ENCODE data around the gene LDLRAD4. TPM values are rescaled to one million over a fixed set of nuclear protein-coding genes. Genes with fewer than 3 reads are reported as not detected.
A peak's percentile ranks its signal among the peaks of the same experiment; 100 is the strongest.
"Not testable (repeated sequence)": the region's sequence is repeated elsewhere in the genome, so short reads cannot be mapped to it uniquely, and the experiment has no call there.

The LDLRAD4 gene
- total RNA-seq, 4 donors from 2014 or later, result 14.0 to 36.9 (median 29.3) TPM

GRCh38 chr18:13260935-13261640 lies 42.5 kb downstream of the LDLRAD4 start:
- DNase-seq (ENCODE audit: low spot score in 2 of 2), result no peak
- 74 to 79% methylated on average over 12 of the region's 12 CpGs for WGBS, 2 donors
- Histone ChIP-seq H3K9me3 (no peaks in the 10 kb centered on the region), H3K36me3 (no peaks in the 10 kb centered on the region), H3K4me3 (no peak overlapping the region), H3K27ac (peak overlapping the region in 2 of 4 donors; percentile 46 to 74), H3K27me3 (no peaks in the 10 kb centered on the region), H3K4me1 (peaks cover 0 to 60% (median 26%) of the 10 kb centered on the region in 4 donors)
- TF ChIP-seq EP300 (IDR thresholded peaks at IDR 0.05), result no peak
- TF ChIP-seq CTCF (IDR thresholded peaks at IDR 0.05), result no peak
- no peak for TF ChIP-seq POLR2A (IDR thresholded peaks at IDR 0.05)

GRCh38 chr18:13261661-13262357 lies 43.2 kb downstream of the LDLRAD4 start:
- no peaks in the 10 kb centered on the region for H3K27me3 ChIP-seq
- H3K36me3 ChIP-seq, result no peaks in the 10 kb centered on the region
- 76 to 84% methylated on average over 25 to 26 of the region's 26 CpGs for WGBS, 2 donors
- no peak overlapping the region for H3K4me3 ChIP-seq
- TF ChIP-seq POLR2A (IDR thresholded peaks at IDR 0.05), result no peak
- no peak for TF ChIP-seq EP300 (IDR thresholded peaks at IDR 0.05)
- no peak for TF ChIP-seq CTCF (IDR thresholded peaks at IDR 0.05)
- H3K9me3 ChIP-seq, result no peaks in the 10 kb centered on the region
- H3K27ac ChIP-seq, result peak overlapping the region in 2 of 4 donors; percentile 46 to 74
- peaks cover 0 to 67% (median 28%) of the 10 kb centered on the region in 4 donors for H3K4me1 ChIP-seq
- no peak for DNase-seq (ENCODE audit: low spot score in 2 of 2)

- H3K4me1 ChIP-seq, result peaks cover 0 to 73% (median 32%) of the 10 kb centered on the region in 4 donors
- DNase-seq (ENCODE audit: low spot score in 2 of 2); H3K36me3 ChIP-seq; H3K27me3 ChIP-seq; H3K4me3 ChIP-seq; H3K27ac ChIP-seq; H3K9me3 ChIP-seq: not testable (repeated sequence)
- WGBS, 2 donors, result 83 to 93% methylated on average over 8 to 33 of the region's 33 CpGs
Measured at GRCh38 chr18:13262358-13262680, 43.8 kb downstream of the LDLRAD4 start.

GRCh38 chr18:13262839-13263691 lies 44.5 kb downstream of the LDLRAD4 start:
- Histone ChIP-seq H3K4me1 (peaks cover 0 to 80% (median 37%) of the 10 kb centered on the region in 4 donors), H3K27me3 (no peaks in the 10 kb centered on the region), H3K36me3 (no peaks in the 10 kb centered on the region), H3K4me3 (no peak overlapping the region), H3K27ac (no peak overlapping the region), H3K9me3 (no peaks in the 10 kb centered on the region)
- 90 to 92% methylated on average over 20 to 48 of the region's 50 CpGs for WGBS, 2 donors
- TF ChIP-seq CTCF (IDR thresholded peaks at IDR 0.05), result no peak
- no peak for TF ChIP-seq EP300 (IDR thresholded peaks at IDR 0.05)
- TF ChIP-seq POLR2A (IDR thresholded peaks at IDR 0.05), result no peak
- no peak for DNase-seq (ENCODE audit: low spot score in 2 of 2)

GRCh38 chr18:13264091-13265007 lies 45.8 kb downstream of the LDLRAD4 start:
- Histone ChIP-seq H3K27me3 (no peaks in the 10 kb centered on the region), H3K27ac (no peak overlapping the region), H3K4me3 (no peak overlapping the region), H3K36me3 (no peaks in the 10 kb centered on the region), H3K4me1 (peaks cover 0 to 82% (median 41%) of the 10 kb centered on the region in 4 donors), H3K9me3 (no peaks in the 10 kb centered on the region)
- WGBS, 2 donors, result 76 to 79% methylated on average over 19 of the region's 19 CpGs
- no peak for DNase-seq (ENCODE audit: low spot score in 2 of 2)
- TF ChIP-seq EP300 (IDR thresholded peaks at IDR 0.05) (no peak), CTCF (IDR thresholded peaks at IDR 0.05) (no peak), POLR2A (IDR thresholded peaks at IDR 0.05) (no peak)

Measured in tibial nerve (tissue), 4 donors.